ENCODE data around the gene NIT1.
A peak's percentile ranks its signal among the peaks of the same experiment; 100 is the strongest.

NIT1 gene

GRCh38 chr1:161163793-161164192 is 45.9 kb downstream of the NIT1 start:
- Histone ChIP-seq H4K20me1 (ENCODE audit: insufficient read depth, low read length) (no peaks in the 10 kb centered on the region), H3K27ac (ENCODE audit: low read length) (no peak overlapping the region), H3K4me1 (ENCODE audit: low read length) (peaks cover 23% of the 10 kb centered on the region), H3K27me3 (ENCODE audit: low read depth, low read length) (no peaks in the 10 kb centered on the region), H2AFZ (ENCODE audit: low read depth, low read length) (no peak overlapping the region), H3K4me2 (ENCODE audit: low read length) (no peak overlapping the region), H3K79me2 (ENCODE audit: low read length) (peaks cover 14% of the 10 kb centered on the region), H3K4me3 (ENCODE audit: low read length) (no peak overlapping the region), H3K9ac (ENCODE audit: low read length) (no peak overlapping the region), H3K9me3 (ENCODE audit: insufficient read depth, low read length) (no peaks in the 10 kb centered on the region), H3K36me3 (replicated peaks; ENCODE audit: low read depth, low read length) (peaks cover 24% of the 10 kb centered on the region)
- TF ChIP-seq EZH2phosphoT487 (IDR thresholded peaks at IDR 0.05; ENCODE audit: low read depth), result no peak
- TF ChIP-seq, protein P1, sequence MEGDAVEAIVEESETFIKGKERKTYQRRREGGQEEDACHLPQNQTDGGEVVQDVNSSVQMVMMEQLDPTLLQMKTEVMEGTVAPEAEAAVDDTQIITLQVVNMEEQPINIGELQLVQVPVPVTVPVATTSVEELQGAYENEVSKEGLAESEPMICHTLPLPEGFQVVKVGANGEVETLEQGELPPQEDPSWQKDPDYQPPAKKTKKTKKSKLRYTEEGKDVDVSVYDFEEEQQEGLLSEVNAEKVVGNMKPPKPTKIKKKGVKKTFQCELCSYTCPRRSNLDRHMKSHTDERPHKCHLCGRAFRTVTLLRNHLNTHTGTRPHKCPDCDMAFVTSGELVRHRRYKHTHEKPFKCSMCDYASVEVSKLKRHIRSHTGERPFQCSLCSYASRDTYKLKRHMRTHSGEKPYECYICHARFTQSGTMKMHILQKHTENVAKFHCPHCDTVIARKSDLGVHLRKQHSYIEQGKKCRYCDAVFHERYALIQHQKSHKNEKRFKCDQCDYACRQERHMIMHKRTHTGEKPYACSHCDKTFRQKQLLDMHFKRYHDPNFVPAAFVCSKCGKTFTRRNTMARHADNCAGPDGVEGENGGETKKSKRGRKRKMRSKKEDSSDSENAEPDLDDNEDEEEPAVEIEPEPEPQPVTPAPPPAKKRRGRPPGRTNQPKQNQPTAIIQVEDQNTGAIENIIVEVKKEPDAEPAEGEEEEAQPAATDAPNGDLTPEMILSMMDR (IDR thresholded peaks at IDR 0.05; ENCODE audit: low read depth, low read length), result no peak

DNA sequence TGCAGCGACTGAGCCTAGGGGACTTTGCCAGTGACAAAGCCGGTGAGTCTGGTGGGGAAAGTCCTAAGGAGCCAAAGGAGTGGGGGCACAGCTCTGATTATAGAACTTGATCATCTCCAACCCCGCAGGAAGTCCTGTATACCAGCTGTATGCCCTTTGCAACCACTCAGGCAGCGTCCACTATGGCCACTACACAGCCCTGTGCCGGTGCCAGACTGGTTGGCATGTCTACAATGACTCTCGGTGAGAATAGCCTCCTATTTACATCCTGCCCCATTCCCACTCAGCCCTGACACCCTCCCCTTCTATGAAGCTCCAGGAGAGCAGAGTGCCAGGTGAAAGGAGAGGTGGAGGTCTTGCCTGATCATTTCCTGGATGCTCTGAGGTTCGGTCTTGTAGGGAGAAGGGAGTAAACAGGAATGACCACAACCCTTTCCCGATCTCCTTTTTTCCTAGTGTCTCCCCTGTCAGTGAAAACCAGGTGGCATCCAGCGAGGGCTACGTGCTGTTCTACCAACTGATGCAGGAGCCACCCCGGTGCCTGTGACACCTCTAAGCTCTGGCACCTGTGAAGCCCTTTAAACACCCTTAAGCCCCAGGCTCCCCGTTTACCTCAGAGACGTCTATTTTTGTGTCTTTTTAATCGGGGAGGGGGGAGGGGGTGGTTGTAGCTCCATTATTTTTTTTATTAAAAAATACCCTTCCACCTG is 47.2 kb downstream of the NIT1 start:
- no peaks in the 10 kb centered on the region for H4K20me1 ChIP-seq (ENCODE audit: insufficient read depth, low read length)
- H2AFZ ChIP-seq (ENCODE audit: low read depth, low read length), result no peak overlapping the region
- H3K36me3 ChIP-seq (replicated peaks; ENCODE audit: low read depth, low read length), result peaks cover 27% of the 10 kb centered on the region
- H3K9ac ChIP-seq (ENCODE audit: low read length), result peak overlapping the region; percentile 81
- H3K4me1 ChIP-seq (ENCODE audit: low read length), result peaks cover 18% of the 10 kb centered on the region
- peaks cover 8% of the 10 kb centered on the region for H3K79me2 ChIP-seq (ENCODE audit: low read length)
- H3K4me2 ChIP-seq (ENCODE audit: low read length), result peak overlapping the region; percentile 91
- peak overlapping the region; percentile 62; the same call in 1 of the 2 replicates for H3K27ac ChIP-seq (ENCODE audit: low read length)
- H3K4me3 ChIP-seq (ENCODE audit: low read length), result peak overlapping the region; percentile 80
- no peaks in the 10 kb centered on the region for H3K9me3 ChIP-seq (ENCODE audit: insufficient read depth, low read length)
- no peaks in the 10 kb centered on the region for H3K27me3 ChIP-seq (ENCODE audit: low read depth, low read length)
- TF ChIP-seq EZH2phosphoT487 (IDR thresholded peaks at IDR 0.05; ENCODE audit: low read depth), result no peak
- TF ChIP-seq, protein P1 (IDR thresholded peaks at IDR 0.05; ENCODE audit: low read depth, low read length), result no peak

GRCh38 chr1:161165742-161166668 is 48.1 kb downstream of the NIT1 start, which contains the start of gene PPOX:
PPOX (plus strand) TSS chr1:161166426; CDS start chr1:161166848, 422 bp downstream.
- Histone ChIP-seq H3K4me1 (ENCODE audit: low read length) (peaks cover 15% of the 10 kb centered on the region), H3K27me3 (ENCODE audit: low read depth, low read length) (no peaks in the 10 kb centered on the region), H2AFZ (ENCODE audit: low read depth, low read length) (peak within 1 kb of the TSS; percentile 61), H4K20me1 (ENCODE audit: insufficient read depth, low read length) (no peaks in the 10 kb centered on the region), H3K9ac (ENCODE audit: low read length) (peak within 1 kb of the TSS; percentile 81), H3K79me2 (ENCODE audit: low read length) (no peaks in the 10 kb centered on the region), H3K4me3 (ENCODE audit: low read length) (peak within 1 kb of the TSS; percentile 80), H3K9me3 (ENCODE audit: insufficient read depth, low read length) (no peaks in the 10 kb centered on the region), H3K27ac (ENCODE audit: low read length) (peak within 1 kb of the TSS; percentile 62), H3K36me3 (replicated peaks; ENCODE audit: low read depth, low read length) (peaks cover 33% of the 10 kb centered on the region), H3K4me2 (ENCODE audit: low read length) (peak within 1 kb of the TSS; percentile 91)
- TF ChIP-seq EZH2phosphoT487 (IDR thresholded peaks at IDR 0.05; ENCODE audit: low read depth), result no peak
- TF ChIP-seq, protein P1 (IDR thresholded peaks at IDR 0.05; ENCODE audit: low read depth, low read length), result peak; percentile 85
